H1 (cell line): ENCODE results near the gene RANBP17. TPM values are rescaled to one million over a fixed set of nuclear protein-coding genes. Genes with fewer than 3 reads are reported as not detected.
A peak's percentile ranks its signal among the peaks of the same experiment; 100 is the strongest.

ENCODE experiments used
- CTCF ChIA-PET: fragments of 300-600 bp; sonication (Branson Sonifier 250); formaldehyde crosslinking; loops from one replicate; lab custom pipeline; 2021; ENCODE audit not compliant: partially characterized antibody; lab: Charles Lee
- POLR2A ChIA-PET: fragments of 300-600 bp; sonication (Branson Sonifier 250); formaldehyde crosslinking; loops from one replicate; lab custom pipeline; 2021; ENCODE audit warnings: inconsistent platforms; ENCODE audit not compliant: partially characterized antibody; lab: Charles Lee
- DNase-seq, 2 experiments: peaks; one replicate each; pipeline versions ENCODE4 v3.0.0 to v3.0.0-alpha.2; 2010 to 2022; ENCODE audit warnings: low spot score in 2 of 2, low read depth in 1 of 2, mixed read lengths in 1 of 2
- FAIRE-seq: peaks from 2 replicates; lab custom pipeline; 2011; peaks lifted over from hg19 to GRCh38; lab: Jason Lieb, UNC
- H2AFZ ChIP-seq: 2 replicates; pipeline ENCODE4 v1.8.1; 2012; ENCODE audit warnings: low read length, inconsistent platforms
- H2AK5ac ChIP-seq: 2 replicates; pipeline ENCODE4 v1.6.1; 2013; ENCODE audit warnings: low read depth, low read length
- H2BK120ac ChIP-seq: replicated peaks from 2 replicates; pipeline ENCODE3; 2013; ENCODE audit warnings: low read depth, low read length, inconsistent platforms
- H2BK12ac ChIP-seq: 2 replicates; pipeline ENCODE4 v1.6.1; 2013; ENCODE audit warnings: low read depth, low read length
- H2BK15ac ChIP-seq: 2 replicates; pipeline ENCODE4 v1.6.1; 2013; ENCODE audit warnings: low read length
- H2BK20ac ChIP-seq: 2 replicates; pipeline ENCODE4 v1.6.1; 2013; ENCODE audit warnings: low read length
- H2BK5ac ChIP-seq: 2 replicates; pipeline ENCODE4 v1.6.1; 2013; ENCODE audit warnings: low read depth, low read length
- H3K14ac ChIP-seq: 2 replicates; pipeline ENCODE4 v1.6.1; 2013; ENCODE audit warnings: inconsistent platforms; ENCODE audit not compliant: insufficient read length
- H3K18ac ChIP-seq: 2 replicates; pipeline ENCODE4 v1.6.1; 2013; ENCODE audit warnings: low read length; ENCODE audit errors: extremely low read depth
- H3K23ac ChIP-seq: 2 replicates; pipeline ENCODE4 v1.6.1; 2013; ENCODE audit warnings: inconsistent platforms; ENCODE audit not compliant: insufficient read length
- H3K23me2 ChIP-seq: 2 replicates; pipeline ENCODE4 v1.6.1; 2013; ENCODE audit warnings: low read depth, low read length
- H3K27ac ChIP-seq: 2 replicates; pipeline ENCODE4 v1.6.1; 2011; ENCODE audit warnings: low read depth, low read length, inconsistent platforms
- H3K27me3 ChIP-seq, 4 experiments: replicated peaks in 1 of 4; 1 replicate in 1 of 4; 2 replicates in 3 of 4; pipeline versions ENCODE4 v1.6.1 to v1.8.1; 2011 to 2013; ENCODE audit warnings: low read length in 3 of 4, mild to moderate bottlenecking in 3 of 4, inconsistent platforms in 2 of 4, mixed read lengths in 2 of 4, moderate library complexity in 1 of 4; ENCODE audit not compliant: control insufficient read depth in 3 of 4, insufficient read depth in 3 of 4; ENCODE audit errors: extremely low read depth in 1 of 4
- H3K36me3 ChIP-seq, 4 experiments: 2 replicates each; pipeline versions ENCODE4 v1.6.1 to v1.8.1; 2011 to 2013; ENCODE audit warnings: mild to moderate bottlenecking in 4 of 4, low read length in 3 of 4, moderate library complexity in 2 of 4, control low read depth in 1 of 4, inconsistent platforms in 1 of 4; ENCODE audit not compliant: insufficient read depth in 4 of 4, control insufficient read depth in 2 of 4
- H3K4ac ChIP-seq: replicated peaks from 2 replicates; pipeline ENCODE3; 2013; ENCODE audit warnings: low read length, low read depth, mixed read lengths, inconsistent platforms; ENCODE audit not compliant: insufficient read length
- H3K4me1 ChIP-seq, 4 experiments: replicated peaks in 1 of 4; 1 replicate in 1 of 4; 2 replicates in 3 of 4; pipeline versions ENCODE4 v1.6.1 to v1.8.1; 2011 to 2013; ENCODE audit warnings: low read length in 3 of 4, inconsistent platforms in 2 of 4, mixed read lengths in 1 of 4; ENCODE audit not compliant: insufficient read depth in 4 of 4, control insufficient read depth in 3 of 4
- H3K4me2 ChIP-seq, 2 experiments: 2 replicates each; pipeline versions ENCODE4 v1.6.1 to v1.8.1; 2011 to 2013; ENCODE audit warnings: low read depth in 2 of 2, low read length in 2 of 2, control low read depth in 1 of 2, inconsistent platforms in 1 of 2, mild to moderate bottlenecking in 1 of 2; ENCODE audit not compliant: insufficient read depth in 1 of 2
- H3K4me3 ChIP-seq, 4 experiments: fragments of 200-600, 300-600 bp in 1 of 4; sonication (generic), shearing (Covaris generic), sonication (Bioruptor Twin) in 1 of 4; 2 replicates each; pipeline versions ENCODE4 v1.5.1 to v1.8.1; 2011 to 2016; ENCODE audit warnings: low read length in 4 of 4, low read depth in 3 of 4, control low read depth in 2 of 4, inconsistent platforms in 2 of 4, mild to moderate bottlenecking in 2 of 4, mixed read lengths in 1 of 4, moderate library complexity in 1 of 4; ENCODE audit not compliant: insufficient read depth in 2 of 4; ENCODE audit errors: extremely low read depth in 1 of 4
- H3K56ac ChIP-seq: replicated peaks from 2 replicates; pipeline ENCODE3; 2013; ENCODE audit warnings: low read depth, mild to moderate bottlenecking, mixed read lengths, low read length, inconsistent platforms; ENCODE audit not compliant: insufficient read length
- H3K79me1 ChIP-seq: 2 replicates; pipeline ENCODE4 v1.6.1; 2013; ENCODE audit warnings: low read depth, low read length, control low read depth
- H3K79me2 ChIP-seq, 2 experiments: 2 replicates each; pipeline versions ENCODE4 v1.6.1 to v1.8.1; 2012 to 2013; ENCODE audit warnings: low read length in 2 of 2, mild to moderate bottlenecking in 2 of 2, inconsistent platforms in 1 of 2; ENCODE audit not compliant: insufficient read depth in 2 of 2, control insufficient read depth in 1 of 2
- H3K9ac ChIP-seq, 4 experiments: replicated peaks in 1 of 4; 1 replicate in 1 of 4; 2 replicates in 3 of 4; pipeline versions ENCODE4 v1.6.1 to v1.8.1; 2011 to 2013; ENCODE audit warnings: low read depth in 3 of 4, low read length in 3 of 4, control low read depth in 2 of 4, mild to moderate bottlenecking in 2 of 4, moderate library complexity in 2 of 4, inconsistent platforms in 1 of 4; ENCODE audit errors: extremely low read depth in 1 of 4
- H3K9me3 ChIP-seq, 2 experiments: 2 replicates each; pipeline versions ENCODE4 v1.6.1 to v1.8.1; 2012 to 2013; ENCODE audit warnings: mild to moderate bottlenecking in 2 of 2, moderate library complexity in 2 of 2, control low read depth in 1 of 2, inconsistent platforms in 1 of 2, low read depth in 1 of 2, low read length in 1 of 2, mixed read lengths in 1 of 2; ENCODE audit not compliant: insufficient read depth in 2 of 2
- H4K20me1 ChIP-seq, 2 experiments: replicated peaks in 1 of 2; 2 replicates each; pipeline versions ENCODE3 to v1.8.1; 2011 to 2013; ENCODE audit warnings: inconsistent platforms in 2 of 2, low read length in 2 of 2, mild to moderate bottlenecking in 1 of 2; ENCODE audit not compliant: insufficient read depth in 2 of 2, control insufficient read depth in 1 of 2
- H4K5ac ChIP-seq: 2 replicates; pipeline ENCODE4 v1.6.1; 2013; ENCODE audit warnings: low read length, low read depth, mixed read lengths, inconsistent platforms; ENCODE audit not compliant: insufficient read length
- H4K8ac ChIP-seq: 2 replicates; pipeline ENCODE4 v1.8.0; 2013; ENCODE audit warnings: mild to moderate bottlenecking, moderate library complexity, low read length, inconsistent platforms; ENCODE audit not compliant: insufficient read depth; ENCODE audit errors: extremely low read depth
- H4K91ac ChIP-seq: replicated peaks from 2 replicates; pipeline ENCODE3; 2013; ENCODE audit warnings: low read length, mixed read lengths, inconsistent platforms; ENCODE audit not compliant: insufficient read length
- CEBPB ChIP-seq: IDR thresholded peaks from 2 replicates; pipeline ENCODE4 v1.6.1; 2012; ENCODE audit warnings: low read depth, low read length
- EGR1 ChIP-seq: IDR thresholded peaks from 2 replicates; pipeline ENCODE4 v1.6.1; 2011; ENCODE audit warnings: low read depth, low read length, borderline replicate concordance
- FOSL1 ChIP-seq: IDR thresholded peaks from 2 replicates; pipeline ENCODE4 v1.6.1; 2011; ENCODE audit warnings: mild to moderate bottlenecking, low read depth, low read length, moderate library complexity; ENCODE audit not compliant: insufficient read depth
- HDAC2 ChIP-seq, 2 experiments: fragments of 300-600 bp in 1 of 2; sonication (generic) in 1 of 2; IDR thresholded peaks; 2 replicates each; pipeline ENCODE4 v1.6.1; 2011 to 2012; ENCODE audit warnings: low read depth in 2 of 2, low read length in 2 of 2, mild to moderate bottlenecking in 2 of 2, moderate library complexity in 2 of 2, borderline replicate concordance in 1 of 2, inconsistent platforms in 1 of 2
- PHF8 ChIP-seq: fragments of 200-600 bp; sonication (generic); conservative IDR thresholded peaks from 2 replicates; pipeline ENCODE4 v1.7.1; 2012; ENCODE audit warnings: low read depth, mild to moderate bottlenecking, inconsistent platforms, low read length, moderate library complexity
- POLR2A ChIP-seq, 2 experiments: IDR thresholded peaks; 1 replicate in 1 of 2; 2 replicates in 1 of 2; pipeline ENCODE4 v1.6.1; 2011; ENCODE audit warnings: low read depth in 2 of 2, low read length in 2 of 2, mild to moderate bottlenecking in 2 of 2; ENCODE audit errors: control extremely low read depth in 1 of 2
- POLR2AphosphoS5 ChIP-seq: IDR thresholded peaks from 2 replicates; pipeline ENCODE4 v1.6.1; 2011; ENCODE audit warnings: low read depth, low read length
- RBBP5 ChIP-seq: IDR thresholded peaks from 2 replicates; pipeline ENCODE4 v1.7.1; 2012; ENCODE audit warnings: low read depth, mild to moderate bottlenecking, inconsistent platforms, low read length, moderate library complexity, borderline replicate concordance
- RFX5 ChIP-seq: IDR thresholded peaks from 2 replicates; pipeline ENCODE4 v1.6.1; 2011; ENCODE audit warnings: low read depth, low read length, improper control_type of control experiment, borderline replicate concordance
- SIRT6 ChIP-seq: IDR thresholded peaks from one replicate; pipeline ENCODE4 v1.7.1; 2012; ENCODE audit warnings: low read length, inconsistent platforms
- USF2 ChIP-seq: IDR thresholded peaks from 2 replicates; pipeline ENCODE4 v1.6.1; 2011; ENCODE audit warnings: low read length, improper control_type of control experiment
- WGBS, 2 experiments: shearing (Covaris generic) in 1 of 2; methylation state at CpG; one replicate each; pipeline versions ENCODE4 v1.1.6 to v1.1.7; 2013 to 2015; ENCODE audit warnings: low lambda C conversion rate in 2 of 2, mixed read lengths in 2 of 2, inconsistent platforms in 1 of 2, low coverage in 1 of 2, missing lambda C conversion rate in 1 of 2; ENCODE audit not compliant: insufficient replicate concordance in 2 of 2, insufficient coverage in 1 of 2, insufficient read length in 1 of 2; ENCODE audit errors: extremely low coverage in 1 of 2, missing lambda C conversion rate in 1 of 2; 5-methylcytosine and 5-hydroxymethylcytosine counted together
- polyA plus RNA-seq, 7 experiments: library from polyadenylated mRNA; depleted of rRNA in 3 of 7; stranded (reverse) in 5 of 7; unstranded in 2 of 7; fragments of >200 nt in 5 of 7; fragments of 200-250 nt in 2 of 7; gene quantifications; 1 replicate in 5 of 7; 2 replicates in 1 of 7; 4 replicates in 1 of 7; pipeline versions ENCODE4 v1.2.1 to v1.2.3, GENCODE V29; 2011 to 2013; ENCODE audit warnings: missing spikeins in 2 of 7, mixed read lengths in 2 of 7
- total RNA-seq: library from RNA; stranded (reverse); fragmentation: NEBNext Ultra II Directional; extraction: Animal tissue kit (Norgen Biotek cat#: 25700); gene quantifications from 2 replicates; pipeline ENCODE4 v1.2.1, GENCODE V29; 2021

The RANBP17 gene
- total and polyA plus RNA-seq, 2 of the 8 experiments (the other 6 are each of a cell fraction or from before 2014, with no cell fraction given), result 8.6 to 21.3 TPM

- CTCF ChIA-PET, result interaction anchor here (0.7 to 2.1 kb wide), 6 partner anchors 9 to 84 kb away, joined by 3 to 11 read pairs (median 3); no protein-coding TSS in a partner anchor
- Histone ChIP-seq H2AFZ (no peak overlapping the region), H2BK5ac (no peak overlapping the region), H3K14ac (no peak overlapping the region), H3K4me1 (no peaks in the 10 kb centered on the region), H2BK120ac (no peak overlapping the region), H2BK12ac (no peak overlapping the region), H3K4me3 (no peak overlapping the region), H3K79me1 (no peaks in the 10 kb centered on the region), H3K4me2 (no peak overlapping the region), H4K91ac (no peak overlapping the region), H4K20me1 (no peaks in the 10 kb centered on the region), H3K18ac (no peak overlapping the region), H3K9me3 (no peaks in the 10 kb centered on the region), H4K8ac (no peak overlapping the region), H3K9ac (no peak overlapping the region), H3K27me3 (no peaks in the 10 kb centered on the region), H3K27ac (no peak overlapping the region), H3K23ac (no peak overlapping the region), H2BK20ac (no peak overlapping the region), H2AK5ac (no peak overlapping the region), H3K79me2 (no peaks in the 10 kb centered on the region), H3K56ac (no peak overlapping the region), H3K36me3 (no peaks in the 10 kb centered on the region), H3K23me2 (no peaks in the 10 kb centered on the region), H3K4ac (no peak overlapping the region), H4K5ac (no peak overlapping the region), H2BK15ac (no peak overlapping the region)
- POLR2A ChIA-PET, result interaction anchor here (1.2 kb wide), 1 partner anchor 102 kb away, joined by 3 read pairs; no protein-coding TSS in a partner anchor
- FAIRE-seq, result no peak
- TF ChIP-seq EGR1 (no peak), PHF8 (no peak), RFX5 (no peak), HDAC2 (IDR thresholded peaks at IDR 0.05; ENCODE audit: borderline replicate concordance in 1 of 2, low read depth in 2 of 2, low read length in 2 of 2) (no peak), SIRT6 (no peak), USF2 (no peak), RBBP5 (no peak), POLR2A (IDR thresholded peaks at IDR 0.05; ENCODE audit: control extremely low read depth in 1 of 2, low read depth in 2 of 2, low read length in 2 of 2) (no peak), POLR2AphosphoS5 (no peak), CEBPB (no peak), FOSL1 (no peak)
- peak in 1 of 2 experiments; percentile 19 for DNase-seq
- 91% methylated on average over 4 of the region's 4 CpGs; no CpG with 5 or more reads in 1 of the 2 experiments for WGBS, 2 experiments
Observed at GRCh38 chr5:171291371-171291770, 429.6 kb downstream of the RANBP17 start.
